ENCODE results near the gene ARRDC1.

DNA sequence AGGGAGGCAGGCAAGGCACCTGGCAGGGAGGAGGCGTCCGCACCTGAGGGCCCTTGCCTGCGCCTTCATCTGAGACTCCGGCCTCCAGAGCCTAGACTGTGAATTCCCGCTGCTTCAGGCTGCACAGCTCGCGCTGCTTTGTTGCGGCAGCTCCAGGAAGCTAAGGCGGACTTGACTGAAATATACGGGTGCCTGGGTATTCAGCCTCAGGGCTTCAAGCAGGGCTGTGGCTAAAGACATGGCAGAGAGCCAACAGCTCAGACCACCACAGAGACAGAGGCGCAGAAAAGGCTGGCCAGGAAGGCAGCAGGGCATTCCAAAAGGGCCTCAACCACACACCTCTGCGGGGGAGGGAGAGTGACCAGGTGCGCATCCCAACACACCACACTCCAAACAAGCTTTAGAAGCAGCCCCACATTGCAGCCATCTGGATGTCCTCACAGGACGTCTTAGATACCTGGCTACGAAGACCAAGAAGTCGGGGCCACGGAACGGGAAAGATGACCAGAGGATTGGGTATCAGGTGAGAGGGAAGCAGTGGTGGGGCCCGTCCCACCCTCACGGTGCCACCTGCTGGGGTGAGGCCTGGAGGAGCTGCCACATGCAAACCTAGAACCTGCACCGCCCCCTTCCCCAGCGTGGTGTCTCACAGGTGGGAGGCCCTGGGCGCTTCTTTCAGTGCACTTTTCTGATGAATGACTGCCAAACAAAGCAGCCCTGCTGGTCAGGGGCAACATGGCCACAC, 25.1 kb upstream of the ARRDC1 start:
- TF ChIP-seq, protein P1, sequence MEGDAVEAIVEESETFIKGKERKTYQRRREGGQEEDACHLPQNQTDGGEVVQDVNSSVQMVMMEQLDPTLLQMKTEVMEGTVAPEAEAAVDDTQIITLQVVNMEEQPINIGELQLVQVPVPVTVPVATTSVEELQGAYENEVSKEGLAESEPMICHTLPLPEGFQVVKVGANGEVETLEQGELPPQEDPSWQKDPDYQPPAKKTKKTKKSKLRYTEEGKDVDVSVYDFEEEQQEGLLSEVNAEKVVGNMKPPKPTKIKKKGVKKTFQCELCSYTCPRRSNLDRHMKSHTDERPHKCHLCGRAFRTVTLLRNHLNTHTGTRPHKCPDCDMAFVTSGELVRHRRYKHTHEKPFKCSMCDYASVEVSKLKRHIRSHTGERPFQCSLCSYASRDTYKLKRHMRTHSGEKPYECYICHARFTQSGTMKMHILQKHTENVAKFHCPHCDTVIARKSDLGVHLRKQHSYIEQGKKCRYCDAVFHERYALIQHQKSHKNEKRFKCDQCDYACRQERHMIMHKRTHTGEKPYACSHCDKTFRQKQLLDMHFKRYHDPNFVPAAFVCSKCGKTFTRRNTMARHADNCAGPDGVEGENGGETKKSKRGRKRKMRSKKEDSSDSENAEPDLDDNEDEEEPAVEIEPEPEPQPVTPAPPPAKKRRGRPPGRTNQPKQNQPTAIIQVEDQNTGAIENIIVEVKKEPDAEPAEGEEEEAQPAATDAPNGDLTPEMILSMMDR (IDR thresholded peaks at IDR 0.05; ENCODE audit: insufficient read depth, low read length), result no peak
- TF ChIP-seq POLR2AphosphoS5 (IDR thresholded peaks at IDR 0.05; ENCODE audit: low read depth), result peak; percentile 29; the same call in 1 of the 2 replicates
- no peak for TF ChIP-seq GABPA (IDR thresholded peaks at IDR 0.05; ENCODE audit: low read depth)
- TF ChIP-seq SPI1 (IDR thresholded peaks at IDR 0.05; ENCODE audit: borderline replicate concordance, low read depth), result no peak
- TF ChIP-seq, protein P2, sequence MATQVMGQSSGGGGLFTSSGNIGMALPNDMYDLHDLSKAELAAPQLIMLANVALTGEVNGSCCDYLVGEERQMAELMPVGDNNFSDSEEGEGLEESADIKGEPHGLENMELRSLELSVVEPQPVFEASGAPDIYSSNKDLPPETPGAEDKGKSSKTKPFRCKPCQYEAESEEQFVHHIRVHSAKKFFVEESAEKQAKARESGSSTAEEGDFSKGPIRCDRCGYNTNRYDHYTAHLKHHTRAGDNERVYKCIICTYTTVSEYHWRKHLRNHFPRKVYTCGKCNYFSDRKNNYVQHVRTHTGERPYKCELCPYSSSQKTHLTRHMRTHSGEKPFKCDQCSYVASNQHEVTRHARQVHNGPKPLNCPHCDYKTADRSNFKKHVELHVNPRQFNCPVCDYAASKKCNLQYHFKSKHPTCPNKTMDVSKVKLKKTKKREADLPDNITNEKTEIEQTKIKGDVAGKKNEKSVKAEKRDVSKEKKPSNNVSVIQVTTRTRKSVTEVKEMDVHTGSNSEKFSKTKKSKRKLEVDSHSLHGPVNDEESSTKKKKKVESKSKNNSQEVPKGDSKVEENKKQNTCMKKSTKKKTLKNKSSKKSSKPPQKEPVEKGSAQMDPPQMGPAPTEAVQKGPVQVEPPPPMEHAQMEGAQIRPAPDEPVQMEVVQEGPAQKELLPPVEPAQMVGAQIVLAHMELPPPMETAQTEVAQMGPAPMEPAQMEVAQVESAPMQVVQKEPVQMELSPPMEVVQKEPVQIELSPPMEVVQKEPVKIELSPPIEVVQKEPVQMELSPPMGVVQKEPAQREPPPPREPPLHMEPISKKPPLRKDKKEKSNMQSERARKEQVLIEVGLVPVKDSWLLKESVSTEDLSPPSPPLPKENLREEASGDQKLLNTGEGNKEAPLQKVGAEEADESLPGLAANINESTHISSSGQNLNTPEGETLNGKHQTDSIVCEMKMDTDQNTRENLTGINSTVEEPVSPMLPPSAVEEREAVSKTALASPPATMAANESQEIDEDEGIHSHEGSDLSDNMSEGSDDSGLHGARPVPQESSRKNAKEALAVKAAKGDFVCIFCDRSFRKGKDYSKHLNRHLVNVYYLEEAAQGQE (IDR thresholded peaks at IDR 0.05; ENCODE audit: insufficient replicate concordance, low read depth), result no peak

Measured in HL-60 (cell line).